ENCODE data around the gene SLC4A5.
A peak's percentile ranks its signal among the peaks of the same experiment; 100 is the strongest.

Gene SLC4A5

DNA sequence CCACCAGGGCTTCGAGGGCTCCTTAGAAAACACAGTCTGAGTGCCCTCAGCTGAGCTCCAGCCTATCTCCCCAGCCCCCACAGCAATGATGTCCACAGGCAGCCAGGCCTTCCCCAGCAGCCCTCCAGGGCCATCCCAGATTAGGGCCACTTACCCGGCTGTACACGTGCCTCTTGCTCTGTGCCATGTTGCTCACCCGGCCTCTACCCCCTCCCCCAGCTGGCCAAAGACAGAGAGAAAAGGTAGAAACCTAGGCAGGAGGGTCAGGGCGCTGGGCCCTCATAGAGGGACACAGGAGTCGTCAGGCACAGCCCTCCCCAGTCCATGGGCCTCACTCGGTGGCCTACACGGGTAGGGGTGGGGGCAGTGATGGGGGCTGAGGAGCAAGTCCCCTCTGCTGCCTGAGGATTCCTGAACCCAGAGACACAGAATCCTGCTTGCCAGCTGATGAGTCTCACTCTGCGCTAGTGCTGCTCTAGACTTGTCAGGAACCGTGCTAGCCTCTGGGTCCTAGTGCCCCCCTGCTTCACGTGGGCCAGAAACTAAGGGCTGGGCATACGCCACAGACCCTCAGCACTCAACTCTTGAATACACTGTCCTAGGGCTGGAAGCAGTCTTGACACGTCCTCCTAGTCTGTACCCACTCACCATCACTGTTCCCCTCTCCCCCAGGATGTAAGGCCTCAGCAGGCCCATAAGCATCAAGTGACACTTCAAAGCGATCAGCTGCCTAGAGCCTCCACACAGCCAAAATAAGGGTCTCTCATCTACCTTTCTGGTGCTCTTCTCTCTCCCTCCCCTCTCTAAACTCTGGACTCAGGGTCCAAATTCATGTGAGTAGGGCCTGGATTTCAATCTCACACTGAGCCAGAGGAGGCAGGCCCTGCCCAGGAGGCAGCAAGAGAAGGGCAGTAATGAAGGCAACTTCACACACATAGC is 36.9 kb upstream of the SLC4A5 start, which contains the start of gene DCTN1 (continued):
- TF ChIP-seq ZNF37A (tag by site-specific recombination; IDR thresholded peaks at IDR 0.05) = no peak
- no peak for TF ChIP-seq OSR2 (tag by site-specific recombination; IDR thresholded peaks at IDR 0.05)
- TF ChIP-seq, protein P1, sequence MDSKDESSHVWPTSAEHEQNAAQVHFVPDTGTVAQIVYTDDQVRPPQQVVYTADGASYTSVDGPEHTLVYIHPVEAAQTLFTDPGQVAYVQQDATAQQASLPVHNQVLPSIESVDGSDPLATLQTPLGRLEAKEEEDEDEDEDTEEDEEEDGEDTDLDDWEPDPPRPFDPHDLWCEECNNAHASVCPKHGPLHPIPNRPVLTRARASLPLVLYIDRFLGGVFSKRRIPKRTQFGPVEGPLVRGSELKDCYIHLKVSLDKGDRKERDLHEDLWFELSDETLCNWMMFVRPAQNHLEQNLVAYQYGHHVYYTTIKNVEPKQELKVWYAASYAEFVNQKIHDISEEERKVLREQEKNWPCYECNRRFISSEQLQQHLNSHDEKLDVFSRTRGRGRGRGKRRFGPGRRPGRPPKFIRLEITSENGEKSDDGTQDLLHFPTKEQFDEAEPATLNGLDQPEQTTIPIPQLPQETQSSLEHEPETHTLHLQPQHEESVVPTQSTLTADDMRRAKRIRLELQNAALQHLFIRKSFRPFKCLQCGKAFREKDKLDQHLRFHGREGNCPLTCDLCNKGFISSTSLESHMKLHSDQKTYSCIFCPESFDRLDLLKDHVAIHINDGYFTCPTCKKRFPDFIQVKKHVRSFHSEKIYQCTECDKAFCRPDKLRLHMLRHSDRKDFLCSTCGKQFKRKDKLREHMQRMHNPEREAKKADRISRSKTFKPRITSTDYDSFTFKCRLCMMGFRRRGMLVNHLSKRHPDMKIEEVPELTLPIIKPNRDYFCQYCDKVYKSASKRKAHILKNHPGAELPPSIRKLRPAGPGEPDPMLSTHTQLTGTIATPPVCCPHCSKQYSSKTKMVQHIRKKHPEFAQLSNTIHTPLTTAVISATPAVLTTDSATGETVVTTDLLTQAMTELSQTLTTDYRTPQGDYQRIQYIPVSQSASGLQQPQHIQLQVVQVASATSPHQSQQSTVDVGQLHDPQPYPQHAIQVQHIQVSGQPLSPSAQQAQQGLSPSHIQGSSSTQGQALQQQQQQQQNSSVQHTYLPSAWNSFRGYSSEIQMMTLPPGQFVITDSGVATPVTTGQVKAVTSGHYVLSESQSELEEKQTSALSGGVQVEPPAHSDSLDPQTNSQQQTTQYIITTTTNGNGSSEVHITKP (tag by site-specific recombination; IDR thresholded peaks at IDR 0.05) = peak; percentile 46; the same call in 1 of the 2 replicates
- no peak for TF ChIP-seq ZNF248 (tag by site-specific recombination; IDR thresholded peaks at IDR 0.05)
- TF ChIP-seq ZNF571 (tag by site-specific recombination; IDR thresholded peaks at IDR 0.05) = no peak
- no peak for TF ChIP-seq ZNF214 (tag by site-specific recombination; IDR thresholded peaks at IDR 0.05; ENCODE audit: borderline replicate concordance)
- TF ChIP-seq, protein P2, sequence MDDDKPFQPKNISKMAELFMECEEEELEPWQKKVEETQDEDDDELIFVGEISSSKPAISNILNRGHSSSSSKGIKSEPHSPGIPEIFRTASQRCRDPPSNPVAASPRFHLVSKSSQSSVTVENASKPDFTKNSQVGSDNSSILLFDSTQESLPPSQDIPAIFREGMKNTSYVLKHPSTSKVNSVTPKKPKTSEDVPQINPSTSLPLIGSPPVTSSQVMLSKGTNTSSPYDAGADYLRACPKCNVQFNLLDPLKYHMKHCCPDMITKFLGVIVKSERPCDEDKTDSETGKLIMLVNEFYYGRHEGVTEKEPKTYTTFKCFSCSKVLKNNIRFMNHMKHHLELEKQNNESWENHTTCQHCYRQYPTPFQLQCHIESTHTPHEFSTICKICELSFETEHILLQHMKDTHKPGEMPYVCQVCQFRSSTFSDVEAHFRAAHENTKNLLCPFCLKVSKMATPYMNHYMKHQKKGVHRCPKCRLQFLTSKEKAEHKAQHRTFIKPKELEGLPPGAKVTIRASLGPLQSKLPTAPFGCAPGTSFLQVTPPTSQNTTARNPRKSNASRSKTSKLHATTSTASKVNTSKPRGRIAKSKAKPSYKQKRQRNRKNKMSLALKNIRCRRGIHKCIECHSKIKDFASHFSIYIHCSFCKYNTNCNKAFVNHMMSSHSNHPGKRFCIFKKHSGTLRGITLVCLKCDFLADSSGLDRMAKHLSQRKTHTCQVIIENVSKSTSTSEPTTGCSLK (tag by site-specific recombination; IDR thresholded peaks at IDR 0.05) = no peak
- TF ChIP-seq ZNF677 (tag by site-specific recombination; IDR thresholded peaks at IDR 0.05) = no peak
- TF ChIP-seq, protein P3, sequence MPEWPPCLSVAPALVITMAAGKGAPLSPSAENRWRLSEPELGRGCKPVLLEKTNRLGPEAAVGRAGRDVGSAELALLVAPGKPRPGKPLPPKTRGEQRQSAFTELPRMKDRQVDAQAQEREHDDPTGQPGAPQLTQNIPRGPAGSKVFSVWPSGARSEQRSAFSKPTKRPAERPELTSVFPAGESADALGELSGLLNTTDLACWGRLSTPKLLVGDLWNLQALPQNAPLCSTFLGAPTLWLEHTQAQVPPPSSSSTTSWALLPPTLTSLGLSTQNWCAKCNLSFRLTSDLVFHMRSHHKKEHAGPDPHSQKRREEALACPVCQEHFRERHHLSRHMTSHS (tag by site-specific recombination; IDR thresholded peaks at IDR 0.05) = no peak
- TF ChIP-seq GLIS1 (tag by site-specific recombination; IDR thresholded peaks at IDR 0.05) = no peak
- no peak for TF ChIP-seq GLIS2 (tag by site-specific recombination; IDR thresholded peaks at IDR 0.05)
- TF ChIP-seq SCRT1 (tag by site-specific recombination; IDR thresholded peaks at IDR 0.05; ENCODE audit: borderline replicate concordance) = no peak
- TF ChIP-seq SP3 (tag by site-specific recombination; IDR thresholded peaks at IDR 0.05) = no peak
- no peak for TF ChIP-seq ZNF341 (tag by site-specific recombination; IDR thresholded peaks at IDR 0.05; ENCODE audit: low read depth)
- TF ChIP-seq ZBTB20 (tag by site-specific recombination; IDR thresholded peaks at IDR 0.05) = no peak
- TF ChIP-seq, protein P4, sequence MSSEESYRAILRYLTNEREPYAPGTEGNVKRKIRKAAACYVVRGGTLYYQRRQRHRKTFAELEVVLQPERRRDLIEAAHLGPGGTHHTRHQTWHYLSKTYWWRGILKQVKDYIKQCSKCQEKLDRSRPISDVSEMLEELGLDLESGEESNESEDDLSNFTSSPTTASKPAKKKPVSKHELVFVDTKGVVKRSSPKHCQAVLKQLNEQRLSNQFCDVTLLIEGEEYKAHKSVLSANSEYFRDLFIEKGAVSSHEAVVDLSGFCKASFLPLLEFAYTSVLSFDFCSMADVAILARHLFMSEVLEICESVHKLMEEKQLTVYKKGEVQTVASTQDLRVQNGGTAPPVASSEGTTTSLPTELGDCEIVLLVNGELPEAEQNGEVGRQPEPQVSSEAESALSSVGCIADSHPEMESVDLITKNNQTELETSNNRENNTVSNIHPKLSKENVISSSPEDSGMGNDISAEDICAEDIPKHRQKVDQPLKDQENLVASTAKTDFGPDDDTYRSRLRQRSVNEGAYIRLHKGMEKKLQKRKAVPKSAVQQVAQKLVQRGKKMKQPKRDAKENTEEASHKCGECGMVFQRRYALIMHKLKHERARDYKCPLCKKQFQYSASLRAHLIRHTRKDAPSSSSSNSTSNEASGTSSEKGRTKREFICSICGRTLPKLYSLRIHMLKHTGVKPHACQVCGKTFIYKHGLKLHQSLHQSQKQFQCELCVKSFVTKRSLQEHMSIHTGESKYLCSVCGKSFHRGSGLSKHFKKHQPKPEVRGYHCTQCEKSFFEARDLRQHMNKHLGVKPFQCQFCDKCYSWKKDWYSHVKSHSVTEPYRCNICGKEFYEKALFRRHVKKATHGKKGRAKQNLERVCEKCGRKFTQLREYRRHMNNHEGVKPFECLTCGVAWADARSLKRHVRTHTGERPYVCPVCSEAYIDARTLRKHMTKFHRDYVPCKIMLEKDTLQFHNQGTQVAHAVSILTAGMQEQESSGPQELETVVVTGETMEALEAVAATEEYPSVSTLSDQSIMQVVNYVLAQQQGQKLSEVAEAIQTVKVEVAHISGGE (tag by site-specific recombination; conservative IDR thresholded peaks at IDR 0.05; ENCODE audit: low read depth) = no peak
- no peak for TF ChIP-seq ZNF76 (tag by site-specific recombination; IDR thresholded peaks at IDR 0.05; ENCODE audit: borderline replicate concordance, low read depth)
- no peak for TF ChIP-seq PRDM1 (tag by site-specific recombination; IDR thresholded peaks at IDR 0.05)
- no peak for TF ChIP-seq ZNF2 (tag by site-specific recombination; IDR thresholded peaks at IDR 0.05)
- no peak for TF ChIP-seq GFI1B (tag by site-specific recombination; IDR thresholded peaks at IDR 0.05)
- no peak for TF ChIP-seq ZBTB21 (tag by site-specific recombination; IDR thresholded peaks at IDR 0.05)
- TF ChIP-seq ZNF311 (tag by site-specific recombination; IDR thresholded peaks at IDR 0.05; ENCODE audit: borderline replicate concordance) = no peak
- 0 out of 2 replicates have a peak, but pooled peaks have one; percentile 32 for TF ChIP-seq ZNF324 (tag by site-specific recombination; IDR thresholded peaks at IDR 0.05)
- no peak for TF ChIP-seq ZNF621 (tag by site-specific recombination; IDR thresholded peaks at IDR 0.05)
- no peak for TF ChIP-seq EGR2 (tag by site-specific recombination; IDR thresholded peaks at IDR 0.05; ENCODE audit: low read depth)
- TF ChIP-seq KLF8 (tag by site-specific recombination; IDR thresholded peaks at IDR 0.05) = no peak
- TF ChIP-seq, protein P5, sequence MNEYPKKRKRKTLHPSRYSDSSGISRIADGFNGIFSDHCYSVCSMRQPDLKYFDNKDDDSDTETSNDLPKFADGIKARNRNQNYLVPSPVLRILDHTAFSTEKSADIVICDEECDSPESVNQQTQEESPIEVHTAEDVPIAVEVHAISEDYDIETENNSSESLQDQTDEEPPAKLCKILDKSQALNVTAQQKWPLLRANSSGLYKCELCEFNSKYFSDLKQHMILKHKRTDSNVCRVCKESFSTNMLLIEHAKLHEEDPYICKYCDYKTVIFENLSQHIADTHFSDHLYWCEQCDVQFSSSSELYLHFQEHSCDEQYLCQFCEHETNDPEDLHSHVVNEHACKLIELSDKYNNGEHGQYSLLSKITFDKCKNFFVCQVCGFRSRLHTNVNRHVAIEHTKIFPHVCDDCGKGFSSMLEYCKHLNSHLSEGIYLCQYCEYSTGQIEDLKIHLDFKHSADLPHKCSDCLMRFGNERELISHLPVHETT (tag by site-specific recombination; IDR thresholded peaks at IDR 0.05) = 0 out of 2 replicates have a peak, but pooled peaks have one; percentile 40
- no peak for TF ChIP-seq HOXA7 (CRISPR knock-in tag; IDR thresholded peaks at IDR 0.05; ENCODE audit: borderline replicate concordance)

Data from HEK293 (cell line).